GM12878 (cell line): ENCODE data around the gene SYCE3. TPM values are rescaled to one million over a fixed set of nuclear protein-coding genes. Genes with fewer than 3 reads are reported as not detected.

Experiments used
- BHLHE40 ChIP-seq, 2 experiments: fragments of 450-650 bp in 1 of 2; IDR thresholded peaks; 2 replicates each; pipeline ENCODE4 v1.6.1; 2011 to 2017; ENCODE audit warnings: low read depth in 2 of 2, borderline replicate concordance in 1 of 2, improper control_type of control experiment in 1 of 2, low read length in 1 of 2, mild to moderate bottlenecking in 1 of 2
- EED ChIP-seq: sonication (generic); IDR thresholded peaks from 2 replicates; pipeline ENCODE4 v1.6.1; 2016; ENCODE audit warnings: antibody characterized with exemption, low read depth
- PKNOX1 ChIP-seq: fragments of 450-650 bp; IDR thresholded peaks from 2 replicates; pipeline ENCODE4 v1.6.1; 2016; ENCODE audit warnings: mild to moderate bottlenecking
- PRDM15 ChIP-seq: fragments of 450-650 bp; formaldehyde crosslinking; IDR thresholded peaks from 2 replicates; pipeline ENCODE4 v1.4.0; 2020; ENCODE audit warnings: mild to moderate bottlenecking, moderate library complexity
- RAD51 ChIP-seq: fragments of 450-650 bp; IDR thresholded peaks from 2 replicates; pipeline ENCODE4 v1.6.1; 2016; ENCODE audit warnings: moderate library complexity, mild to moderate bottlenecking, inconsistent platforms
- USF1 ChIP-seq: IDR thresholded peaks from 2 replicates; pipeline ENCODE4 v1.6.1; 2011; ENCODE audit warnings: borderline replicate concordance, low read depth, mild to moderate bottlenecking, moderate library complexity, mixed read lengths, low read length; ENCODE audit not compliant: insufficient read depth; ENCODE audit errors: extremely low read length
- ZBTB4 ChIP-seq: fragments of 450-650 bp; formaldehyde crosslinking; IDR thresholded peaks from 2 replicates; pipeline ENCODE4 v1.4.0; 2022; ENCODE audit warnings: mild to moderate bottlenecking, moderate library complexity
- ZNF592 ChIP-seq: fragments of 450-650 bp; IDR thresholded peaks from 2 replicates; pipeline ENCODE4 v1.6.1; 2017; ENCODE audit warnings: mild to moderate bottlenecking, moderate library complexity
- polyA plus RNA-seq, 11 experiments: library from polyadenylated mRNA; depleted of rRNA in 4 of 11; unstranded in 6 of 11; stranded (reverse) in 5 of 11; fragments of >200 nt; fragmentation: Nextera tagmentation in 4 of 11; fragmentation: Illumina TruSeq in 1 of 11; extraction: Ambion mirVana in 4 of 11; extraction: Trizol in 1 of 11; gene quantifications; 1 replicate in 1 of 11; 2 replicates in 10 of 11; pipeline versions ENCODE4 v1.2.1 to v1.2.3, GENCODE V29; 2011 to 2016; ENCODE audit warnings: inconsistent platforms in 2 of 11, missing spikeins in 2 of 11, low read depth in 1 of 11
- total RNA-seq, 4 experiments: library from RNA; depleted of rRNA in 3 of 4; stranded (reverse); fragments of >200 nt in 3 of 4; fragmentation: Illumina TruSeq in 1 of 4; extraction: Trizol in 1 of 4; gene quantifications; 2 replicates each; pipeline versions ENCODE4 v1.2.1 to v1.2.3, GENCODE V29; 2013 to 2021

The SYCE3 gene
- total and polyA plus RNA-seq, 10 of the 15 experiments (the other 5 are each of a cell fraction or from before 2014, with no cell fraction given), result 0.38 to 0.91 (median 0.76) TPM; not detected in 4

- peak; percentile 90; the same call in 1 of the 2 replicates for TF ChIP-seq ZBTB4 (CRISPR knock-in tag)
- TF ChIP-seq PRDM15 (CRISPR knock-in tag), result peak; percentile 86; the same call in 1 of the 2 replicates
- peak; percentile 68 to 93 for TF ChIP-seq BHLHE40 (IDR thresholded peaks at IDR 0.05; ENCODE audit: borderline replicate concordance in 1 of 2, low read depth in 2 of 2, low read length in 1 of 2)
- TF ChIP-seq EED, result peak; percentile 34; the same call in 1 of the 2 replicates
- TF ChIP-seq USF1, result peak; percentile 53
- TF ChIP-seq PKNOX1, result peak; percentile 95
- TF ChIP-seq ZNF592, result peak; percentile 34; the same call in 1 of the 2 replicates
- peak; percentile 99 for TF ChIP-seq RAD51
Measured at GRCh38 chr22:50533856-50534711, 28.6 kb downstream of the SYCE3 start (continued).
